GM19239 (cell line): ENCODE data around the gene PQBP1.
"Not testable (repeated sequence)": the region's sequence is repeated elsewhere in the genome, so short reads cannot be mapped to it uniquely, and the experiment has no call there.

ENCODE experiments used
- DNase-seq: peaks from one replicate; pipeline ENCODE4 v3.0.0; 2011; ENCODE audit warnings: low spot score; ENCODE audit not compliant: insufficient read length
- FAIRE-seq: peaks from 2 replicates; lab custom pipeline; 2011; peaks lifted over from hg19 to GRCh38; lab: Jason Lieb, UNC

The PQBP1 gene

DNA sequence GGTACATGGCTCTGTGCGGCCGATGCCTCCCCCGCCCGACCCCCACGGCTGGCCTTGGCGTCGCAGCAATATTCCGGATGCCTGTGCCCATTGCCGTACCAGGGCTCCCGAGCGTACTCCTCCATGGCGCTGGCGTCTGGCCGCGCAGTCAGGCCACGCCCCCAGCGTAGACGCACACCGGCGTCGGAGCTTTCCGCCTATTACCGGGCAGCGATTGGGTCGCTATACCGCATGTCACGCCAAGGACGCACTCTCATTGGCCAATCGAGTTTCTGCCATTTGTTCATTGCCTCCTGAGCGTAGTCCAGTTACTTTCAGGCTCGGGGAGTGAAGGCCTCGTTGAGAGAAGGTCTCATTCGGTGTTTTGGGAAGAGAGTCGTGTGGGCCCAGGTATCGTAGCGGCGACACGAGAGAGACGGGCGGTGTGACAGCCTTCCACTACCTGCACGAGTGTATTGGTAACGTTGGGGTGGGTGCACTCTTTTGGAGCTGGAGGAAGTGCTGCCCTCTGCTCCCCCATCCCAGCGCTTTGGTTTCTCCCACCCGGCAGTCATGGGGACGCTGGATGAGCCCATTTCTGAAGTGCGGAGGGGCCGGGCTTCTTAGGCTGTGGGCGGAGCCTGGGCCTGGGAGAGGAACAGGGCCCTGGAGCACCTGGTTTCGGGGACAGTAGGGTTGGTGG, at the start of gene PQBP1, which contains the start of gene TIMM17B:
PQBP1 (plus strand) TSS at position 306 of the 682 bp plus-strand sequence. CDS start 580 bp downstream, outside the sequence.
TIMM17B (minus strand) TSS at position 144 of the 682 bp plus-strand sequence; CDS start at position 125, 19 bp downstream.
- DNase-seq (peak; percentile 63), FAIRE-seq (peak; percentile 99)

GRCh38 chrX:48848847-48849246, 48.9 kb upstream of the PQBP1 start:
- FAIRE-seq (no peak), DNase-seq (no peak)

- FAIRE-seq (no peak), DNase-seq (no peak)
Observed at GRCh38 chrX:48852857-48853256, 44.9 kb upstream of the PQBP1 start.

DNA sequence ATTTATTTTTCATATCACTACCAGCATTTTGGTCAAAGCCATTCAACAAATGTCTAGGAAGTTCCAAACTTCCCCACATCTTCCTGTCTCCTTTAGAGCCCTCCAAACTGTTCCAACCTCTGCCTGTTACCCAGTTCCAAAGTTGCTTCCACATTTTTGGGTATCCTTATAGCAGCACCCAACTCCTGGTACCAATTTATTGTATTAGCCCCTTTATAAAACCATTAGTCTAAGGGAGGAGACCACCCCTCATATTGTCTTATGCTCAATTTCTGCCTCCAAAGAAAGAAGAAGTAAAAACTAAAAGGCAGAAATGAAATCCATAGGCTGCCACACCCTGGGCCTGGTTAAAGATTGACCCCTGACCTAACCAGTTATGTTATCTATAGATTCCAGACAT, 44.2 kb upstream of the PQBP1 start:
- FAIRE-seq, DNase-seq: not testable (repeated sequence)

- not testable (repeated sequence) for FAIRE-seq
Observed at GRCh38 chrX:48854121-48854804, 43.5 kb upstream of the PQBP1 start.

DNA sequence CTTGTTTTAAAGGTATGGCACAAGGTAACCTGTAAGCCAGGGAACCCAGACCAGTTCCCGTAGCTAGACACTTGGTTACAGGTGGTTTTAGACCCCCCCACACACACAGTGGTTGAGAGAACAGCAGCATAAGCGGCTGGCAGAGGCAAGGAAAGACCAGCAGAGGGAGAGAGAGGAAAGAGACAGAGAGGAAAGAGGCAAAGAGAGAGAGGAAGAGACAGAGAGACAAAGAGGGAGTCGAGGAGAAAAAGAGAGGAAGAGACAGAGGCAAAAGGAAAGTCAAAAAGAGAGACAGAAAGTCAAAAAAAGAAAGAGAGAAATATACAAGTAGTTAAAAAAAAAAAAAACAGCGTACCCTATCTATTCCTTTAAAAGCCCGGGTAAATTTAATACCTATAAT, 42.8 kb upstream of the PQBP1 start:
- FAIRE-seq (no peak), DNase-seq (no peak)

More at GRCh38 chrX:48854121-48854804, 43.5 kb upstream of the PQBP1 start:
- DNase-seq: not testable (repeated sequence)

- DNase-seq (no peak), FAIRE-seq (no peak)
Observed at GRCh38 chrX:48864210-48864609, 33.5 kb upstream of the PQBP1 start.

DNA sequence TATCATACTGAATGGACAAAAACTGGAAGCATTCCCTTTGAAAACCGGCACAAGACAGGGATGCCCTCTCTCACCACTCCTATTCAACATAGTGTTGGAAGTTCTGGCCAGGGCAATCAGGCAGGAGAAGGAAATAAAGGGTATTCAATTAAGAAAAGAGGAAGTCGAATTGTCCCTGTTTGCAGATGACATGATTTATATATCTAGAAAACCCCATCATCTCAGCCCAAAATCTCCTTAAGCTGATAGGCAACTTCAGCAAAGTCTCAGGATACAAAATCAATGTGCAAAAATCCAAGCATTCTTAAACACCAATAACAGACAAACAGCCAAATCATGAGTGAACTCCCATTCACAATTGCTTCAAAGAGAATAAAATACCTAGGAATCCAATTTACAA, 25.7 kb upstream of the PQBP1 start:
- FAIRE-seq, DNase-seq: not testable (repeated sequence)

- FAIRE-seq, DNase-seq: not testable (repeated sequence)
Observed at GRCh38 chrX:48876944-48877343, 20.8 kb upstream of the PQBP1 start.

- no peak for DNase-seq
- no peak for FAIRE-seq
Observed at GRCh38 chrX:48883729-48884128, 14.0 kb upstream of the PQBP1 start.

DNA sequence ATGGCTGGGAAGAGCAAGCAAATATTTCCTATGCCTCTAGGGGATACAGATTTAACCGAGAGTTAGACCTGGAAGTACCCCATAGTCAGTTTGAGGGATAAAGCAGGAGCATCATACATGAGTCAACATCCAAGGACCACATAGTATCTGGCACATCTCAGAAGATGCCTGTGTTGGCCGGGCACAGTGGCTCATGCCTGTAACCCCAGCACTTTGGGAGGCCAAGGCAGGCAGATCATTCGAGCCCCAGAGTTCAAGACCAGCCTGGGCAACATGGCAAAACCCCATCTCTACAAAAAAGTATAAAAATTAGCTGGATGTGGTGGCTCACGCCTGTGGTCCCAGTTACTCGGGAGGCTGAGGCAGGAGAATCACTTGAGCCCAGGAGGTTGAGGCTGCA, 11.1 kb upstream of the PQBP1 start:
- not testable (repeated sequence) for DNase-seq, FAIRE-seq

- FAIRE-seq (peak; percentile 83), DNase-seq (no peak)
Observed at GRCh38 chrX:48890296-48890925, 7.3 kb upstream of the PQBP1 start.

DNA sequence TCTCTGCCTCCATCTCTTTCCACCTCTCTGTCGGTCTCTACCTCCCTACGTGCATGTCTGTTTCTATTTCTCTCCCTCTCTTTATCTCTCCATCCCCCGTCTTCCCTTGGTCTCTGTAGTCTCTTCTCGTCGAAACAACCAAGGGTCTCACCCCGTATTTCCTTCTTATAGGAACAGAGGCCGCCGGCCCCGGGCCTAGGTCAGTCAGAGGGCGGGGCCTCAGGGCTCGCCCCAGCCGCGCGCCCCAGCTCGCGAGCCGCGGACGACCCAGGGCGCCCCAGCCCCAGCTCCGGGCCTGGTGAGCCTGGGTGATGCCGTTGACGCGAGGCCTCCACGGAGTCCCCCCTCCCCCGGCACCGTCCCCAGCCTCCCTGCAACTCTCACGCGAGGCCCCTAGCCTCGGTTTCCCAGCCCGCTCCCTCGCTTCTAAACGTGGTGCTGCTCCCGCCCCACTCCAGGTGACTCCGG, 6.8 kb upstream of the PQBP1 start:
- no peak for DNase-seq
- FAIRE-seq: peak; percentile 21

DNA sequence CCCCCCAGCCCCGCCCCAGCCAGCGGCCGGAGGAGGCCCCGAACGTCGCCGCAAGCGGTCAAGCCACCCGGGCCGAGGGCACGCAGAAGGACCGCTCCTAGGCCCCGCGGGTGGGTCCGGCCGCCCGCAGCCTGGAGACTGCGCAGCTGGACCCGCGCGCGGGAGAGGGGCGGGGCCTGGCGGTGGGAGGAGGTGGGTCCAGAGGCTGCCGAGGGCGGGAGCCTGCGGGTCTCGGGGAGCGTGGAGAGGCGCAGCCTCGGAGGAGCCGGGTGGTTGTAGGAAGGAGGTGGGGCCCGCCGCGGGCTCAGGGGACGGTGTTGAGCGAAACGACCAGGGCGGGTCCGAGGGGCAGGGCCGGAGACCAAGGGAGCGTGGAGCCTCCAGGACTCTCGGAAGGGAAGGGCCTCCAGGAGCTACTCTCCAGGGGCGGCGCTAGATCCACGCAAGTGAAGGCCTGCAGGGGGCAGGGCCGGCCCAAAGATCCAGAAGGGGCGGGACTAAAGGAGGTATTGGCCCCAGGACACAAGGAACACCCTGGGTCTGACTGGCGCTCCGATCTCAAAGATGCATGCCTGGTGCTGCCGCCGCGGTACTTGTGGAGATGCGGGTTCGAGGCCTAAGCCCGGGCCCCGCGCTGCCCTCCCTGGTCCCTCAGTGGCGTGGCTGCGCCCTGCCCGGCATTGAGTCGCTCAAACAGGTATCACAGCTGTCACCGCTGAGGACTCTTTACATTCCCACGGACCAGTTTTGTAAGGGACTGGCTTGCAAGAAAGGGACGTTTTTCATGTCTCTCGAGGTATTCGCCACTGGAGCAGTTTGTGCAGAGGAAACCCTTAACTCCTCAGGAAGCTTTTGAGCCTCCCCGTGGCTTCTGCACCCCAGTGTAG, 6.1 kb upstream of the PQBP1 start:
- no peak for DNase-seq
- FAIRE-seq: peak; percentile 91

- DNase-seq (no peak), FAIRE-seq (no peak)
Observed at GRCh38 chrX:48892896-48893295, 4.8 kb upstream of the PQBP1 start.

DNA sequence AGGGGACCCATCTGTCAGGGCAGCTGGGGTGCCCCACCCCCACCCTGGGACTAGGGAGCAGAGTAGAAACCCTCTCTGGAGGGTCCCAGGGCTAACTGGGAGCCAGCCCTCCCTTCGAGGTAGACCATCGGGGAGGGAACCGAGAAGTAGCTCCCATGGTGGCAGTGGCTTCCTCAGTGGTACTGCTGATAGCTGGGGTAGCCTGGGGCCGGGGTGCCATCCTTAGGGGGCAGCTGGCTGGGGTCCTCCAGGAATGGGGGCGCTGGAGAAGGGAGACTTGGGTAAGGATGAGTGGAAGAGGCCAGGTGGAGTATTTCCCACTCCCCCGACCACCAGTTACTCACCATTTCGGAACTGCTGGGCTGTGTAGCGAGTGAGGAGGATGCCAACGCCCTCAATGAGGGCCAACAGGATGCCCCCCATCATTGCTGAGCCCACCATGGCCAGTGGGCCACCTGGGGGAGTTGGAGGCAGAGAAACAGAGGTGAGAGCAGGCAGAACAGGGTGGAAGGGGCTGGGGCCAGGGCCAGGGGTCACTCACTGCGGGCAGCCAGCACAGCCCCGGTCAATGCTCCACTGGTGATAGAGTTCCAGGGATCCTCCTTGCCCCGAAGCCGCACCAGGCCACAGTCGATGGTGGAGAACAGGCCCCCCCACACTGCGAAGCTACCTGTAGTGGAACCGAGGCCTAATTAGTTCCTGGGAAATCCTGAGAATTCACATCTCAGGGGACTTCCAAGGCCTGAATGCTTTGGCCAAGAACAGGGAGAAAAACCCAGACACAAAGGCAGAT, 4.0 kb upstream of the PQBP1 start:
- DNase-seq (no peak), FAIRE-seq (no peak)

- DNase-seq (no peak), FAIRE-seq (no peak)
Observed at GRCh38 chrX:48894891-48895290, 2.8 kb upstream of the PQBP1 start.

DNA sequence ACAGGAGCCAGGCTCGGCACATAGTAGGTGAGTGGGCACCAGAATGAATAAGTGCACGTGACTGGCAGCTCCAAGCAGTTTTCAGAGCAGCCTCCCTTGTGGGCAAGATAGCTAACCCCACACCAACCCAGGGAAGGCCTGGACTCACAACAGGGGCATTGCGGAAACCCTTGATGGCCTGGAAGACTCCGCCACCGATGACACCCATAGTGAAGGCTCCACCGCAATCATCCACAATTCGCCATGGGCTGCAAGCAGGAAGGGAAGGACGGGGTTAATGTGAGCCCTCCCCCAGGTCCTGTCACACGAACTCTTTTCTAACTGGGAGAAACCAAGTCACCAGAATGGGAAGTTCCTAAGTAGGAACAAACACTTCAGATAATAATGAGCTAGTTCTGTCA, 1.1 kb upstream of the PQBP1 start:
- DNase-seq: no peak
- FAIRE-seq: peak; percentile 44

GRCh38 chrX:48897157-48897624, 539 bp upstream of the PQBP1 start:
- FAIRE-seq (no peak), DNase-seq (no peak)
